Caco-2 (cell line): Measurements from ENCODE around the gene CTF1. TPM values are rescaled to one million over a fixed set of nuclear protein-coding genes. Genes with fewer than 3 reads are reported as not detected.

Experiments used
- BruUV-seq: library from RNA; stranded (reverse); fragments of 400-500 nt; replicated peaks from 2 replicates; lab custom pipeline; 2021; lab: Mats Ljungman, UMichigan
- CTCF ChIA-PET: fragments of 300-600 bp; sonication (Branson Sonifier 250); formaldehyde crosslinking; loops from one replicate; lab custom pipeline; 2022; ENCODE audit warnings: antibody characterized with exemption; lab: Charles Lee
- POLR2A ChIA-PET: fragments of 300-600 bp; sonication (Branson Sonifier 250); formaldehyde crosslinking; loops from one replicate; lab custom pipeline; 2022; ENCODE audit warnings: antibody characterized with exemption; lab: Charles Lee
- DNase-seq, 2 experiments: peaks; one replicate each; pipeline versions ENCODE4 v3.0.0 to v3.0.0-alpha.2; 2020 to 2022
- H3K27me3 ChIP-seq: replicated peaks from 2 replicates; pipeline ENCODE4 v1.6.0; 2011; ENCODE audit warnings: low read length; ENCODE audit not compliant: control insufficient read depth, insufficient read depth
- H3K36me3 ChIP-seq: 2 replicates; pipeline ENCODE4 v1.5.1; 2011; ENCODE audit warnings: low read length; ENCODE audit not compliant: control insufficient read depth, insufficient read depth
- H3K4me1 ChIP-seq: fragments of 250-450 bp; sonication (Bioruptor Pico); 2 replicates; pipeline ENCODE4 v1.5.1; 2020; ENCODE audit warnings: mild to moderate bottlenecking
- H3K4me3 ChIP-seq: 2 replicates; pipeline ENCODE4 v1.5.1; 2011; ENCODE audit warnings: low read depth, mild to moderate bottlenecking, control low read depth, low read length
- H3K9me3 ChIP-seq: fragments of 250-450 bp; sonication (Bioruptor Pico); 2 replicates; pipeline ENCODE4 v1.5.1; 2020; ENCODE audit warnings: mild to moderate bottlenecking, moderate library complexity
- H3K27ac Mint-ChIP-seq: one replicate; pipeline ENCODE4 v1.8.0; 2022; ENCODE audit warnings: mixed read lengths; ENCODE audit not compliant: unreplicated experiment
- H3K27me3 Mint-ChIP-seq: one replicate; pipeline ENCODE4 v1.8.0; 2022; ENCODE audit warnings: mixed read lengths; ENCODE audit not compliant: insufficient read depth, unreplicated experiment
- H3K36me3 Mint-ChIP-seq: one replicate; pipeline ENCODE4 v1.8.0; 2022; ENCODE audit warnings: mild to moderate bottlenecking, mixed read lengths; ENCODE audit not compliant: insufficient read depth, unreplicated experiment
- H3K4me1 Mint-ChIP-seq: one replicate; pipeline ENCODE4 v1.8.0; 2022; ENCODE audit warnings: low read depth, mixed read lengths; ENCODE audit not compliant: unreplicated experiment
- H3K4me3 Mint-ChIP-seq: one replicate; pipeline ENCODE4 v1.8.0; 2022; ENCODE audit warnings: mild to moderate bottlenecking, moderate library complexity, mixed read lengths; ENCODE audit not compliant: unreplicated experiment
- H3K9me3 Mint-ChIP-seq: one replicate; pipeline ENCODE4 v1.8.0; 2022; ENCODE audit warnings: mixed read lengths; ENCODE audit not compliant: unreplicated experiment
- intact Hi-C: fragments of 100-400 bp; cut with micrococcal nuclease; formaldehyde crosslinking; loops from one replicate; pipeline ENCODE4 v1.10.0; 2022; ENCODE audit not compliant: unreplicated experiment
- total RNA-seq: library from RNA; stranded (reverse); gene quantifications from 2 replicates; pipeline ENCODE4 v1.2.3, GENCODE V29; 2022
- TF ChIP-seq, protein P1 (sequence below), 2 experiments: fragments of 200-600 bp in 1 of 2; IDR thresholded peaks; 1 replicate in 1 of 2; 2 replicates in 1 of 2; pipeline versions ENCODE4 v1.5.1 to v1.8.0; 2011 to 2022; ENCODE audit warnings: antibody characterized with exemption in 1 of 2, control low read depth in 1 of 2, inconsistent platforms in 1 of 2, low read depth in 1 of 2, low read length in 1 of 2, mild to moderate bottlenecking in 1 of 2, moderate library complexity in 1 of 2; ENCODE audit not compliant: insufficient read depth in 1 of 2, severe bottlenecking in 1 of 2, unreplicated experiment in 1 of 2

CTF1 gene
- total RNA-seq, 1 experiment from 2014 or later, result 2.4 TPM

GRCh38 chr16:30874821-30875717, 21.3 kb upstream of the CTF1 start:
- Mint-ChIP-seq H3K27me3 (no peaks in the 10 kb centered on the region), H3K27ac (peak overlapping the region; percentile 86), H3K4me3 (peak overlapping the region; percentile 89), H3K4me1 (peaks cover 12% of the 10 kb centered on the region), H3K36me3 (peaks cover 34% of the 10 kb centered on the region), H3K9me3 (no peaks in the 10 kb centered on the region)
- ChIA-PET CTCF (interaction anchor here (0.5 to 2.0 kb wide), 4 partner anchors 18 to 68 kb away, joined by 3 to 7 read pairs (median 6); no protein-coding TSS in a partner anchor), POLR2A (interaction anchor here (0.6 to 1.6 kb wide), 5 partner anchors 17 to 242 kb away, joined by 3 to 8 read pairs (median 3); partner anchors contain the start of genes CTF1, KAT8 and ZNF629)
- intact Hi-C loops, result loop anchor here (1.0 kb wide), 2 partner anchors 31 to 88 kb away; partner anchors contain the start of gene ZNF629
- DNase-seq, result peak; percentile 91 to 92
- BruUV-seq, result TSS peak; percentile 67
- Histone ChIP-seq H3K4me1 (peaks cover 9% of the 10 kb centered on the region), H3K36me3 (no peaks in the 10 kb centered on the region; the same call in 1 of the 2 replicates), H3K4me3 (peak overlapping the region; percentile 98), H3K9me3 (no peaks in the 10 kb centered on the region), H3K27me3 (no peaks in the 10 kb centered on the region)
- TF ChIP-seq, protein P1, sequence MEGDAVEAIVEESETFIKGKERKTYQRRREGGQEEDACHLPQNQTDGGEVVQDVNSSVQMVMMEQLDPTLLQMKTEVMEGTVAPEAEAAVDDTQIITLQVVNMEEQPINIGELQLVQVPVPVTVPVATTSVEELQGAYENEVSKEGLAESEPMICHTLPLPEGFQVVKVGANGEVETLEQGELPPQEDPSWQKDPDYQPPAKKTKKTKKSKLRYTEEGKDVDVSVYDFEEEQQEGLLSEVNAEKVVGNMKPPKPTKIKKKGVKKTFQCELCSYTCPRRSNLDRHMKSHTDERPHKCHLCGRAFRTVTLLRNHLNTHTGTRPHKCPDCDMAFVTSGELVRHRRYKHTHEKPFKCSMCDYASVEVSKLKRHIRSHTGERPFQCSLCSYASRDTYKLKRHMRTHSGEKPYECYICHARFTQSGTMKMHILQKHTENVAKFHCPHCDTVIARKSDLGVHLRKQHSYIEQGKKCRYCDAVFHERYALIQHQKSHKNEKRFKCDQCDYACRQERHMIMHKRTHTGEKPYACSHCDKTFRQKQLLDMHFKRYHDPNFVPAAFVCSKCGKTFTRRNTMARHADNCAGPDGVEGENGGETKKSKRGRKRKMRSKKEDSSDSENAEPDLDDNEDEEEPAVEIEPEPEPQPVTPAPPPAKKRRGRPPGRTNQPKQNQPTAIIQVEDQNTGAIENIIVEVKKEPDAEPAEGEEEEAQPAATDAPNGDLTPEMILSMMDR (IDR thresholded peaks at IDR 0.05; ENCODE audit: insufficient read depth in 1 of 2, low read depth in 1 of 2, low read length in 1 of 2, severe bottlenecking in 1 of 2, unreplicated experiment in 1 of 2), result no peak

DNA sequence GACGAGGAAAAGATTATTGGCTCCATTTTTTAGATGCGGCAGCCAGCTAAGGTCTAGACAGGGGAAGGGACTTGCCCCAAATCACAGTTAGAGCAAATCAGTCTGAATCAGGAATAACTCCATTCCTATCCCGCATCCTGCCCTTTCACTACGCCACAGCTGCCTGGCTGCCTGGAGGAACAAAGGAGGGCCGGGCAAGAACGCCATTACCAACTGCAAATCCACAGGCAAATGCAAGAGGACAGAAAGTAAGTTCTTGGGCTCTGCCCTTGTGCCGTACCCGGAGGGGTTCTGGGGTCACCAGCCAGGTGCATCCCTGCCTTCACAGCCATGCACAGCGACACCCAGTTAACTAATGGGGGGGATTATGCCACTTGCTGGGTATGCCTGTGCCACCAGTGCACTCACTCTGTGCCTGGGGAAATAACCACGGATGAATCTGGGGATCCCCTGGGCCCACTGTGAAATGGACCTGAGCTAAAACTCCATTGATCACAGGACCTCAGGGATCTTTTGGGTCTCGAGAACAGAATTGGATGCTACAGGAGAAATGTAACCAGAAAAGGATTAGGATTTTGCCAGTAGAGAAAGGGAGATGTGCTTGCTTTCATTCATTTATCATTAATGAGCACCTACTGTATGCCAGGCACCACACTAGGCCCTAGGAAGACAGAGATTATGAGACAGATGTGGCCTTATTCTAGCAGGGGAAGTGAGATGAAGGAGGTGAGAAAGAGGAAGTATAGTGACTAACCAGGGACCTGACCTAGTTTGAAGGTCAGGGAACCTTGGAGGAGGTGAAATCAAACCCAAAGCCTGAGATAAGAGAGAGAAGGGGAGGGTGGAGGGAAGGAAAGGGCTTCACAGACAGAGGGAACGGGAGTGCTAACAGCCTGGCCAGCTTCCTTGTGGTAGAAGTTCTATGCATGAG, 20.3 kb upstream of the CTF1 start:
- POLR2A ChIA-PET, result interaction anchor here (1.2 to 1.6 kb wide), 2 partner anchors 20 to 71 kb away, joined by 3 to 8 read pairs; partner anchors contain the start of gene CTF1
- BruUV-seq, result no TSS peak

More for the DNA sequence above, 20.3 kb upstream of the CTF1 start:
- Histone ChIP-seq H3K36me3 (no peaks in the 10 kb centered on the region; the same call in 1 of the 2 replicates), H3K9me3 (no peaks in the 10 kb centered on the region), H3K4me1 (peaks cover 9% of the 10 kb centered on the region), H3K4me3 (peak overlapping the region; percentile 98), H3K27me3 (no peaks in the 10 kb centered on the region)
- DNase-seq, result no peak
- H3K4me3 Mint-ChIP-seq, result peak overlapping the region; percentile 89
- H3K9me3 Mint-ChIP-seq, result no peaks in the 10 kb centered on the region
- H3K27me3 Mint-ChIP-seq, result no peaks in the 10 kb centered on the region
- CTCF ChIA-PET, result interaction anchor here (0.6 to 1.3 kb wide), 2 partner anchors 32 to 62 kb away, joined by 4 to 6 read pairs; no protein-coding TSS in a partner anchor
- TF ChIP-seq, protein P1 (IDR thresholded peaks at IDR 0.05; ENCODE audit: insufficient read depth in 1 of 2, low read depth in 1 of 2, low read length in 1 of 2, severe bottlenecking in 1 of 2, unreplicated experiment in 1 of 2), result no peak
- H3K36me3 Mint-ChIP-seq, result peaks cover 34% of the 10 kb centered on the region
- intact Hi-C loops, result loop anchor here (1.0 kb wide), 2 partner anchors 32 to 89 kb away; partner anchors contain the start of gene ZNF629
- peaks cover 12% of the 10 kb centered on the region for H3K4me1 Mint-ChIP-seq
- peak overlapping the region; percentile 86 for H3K27ac Mint-ChIP-seq
